KG1 (cell line): ENCODE measurements around the gene CLMN.
A peak's percentile ranks its signal among the peaks of the same experiment; 100 is the strongest.
"Not testable (repeated sequence)": the region's sequence is repeated elsewhere in the genome, so short reads cannot be mapped to it uniquely, and the experiment has no call there.

ENCODE experiments used
- DNase-seq: peaks from one replicate; lab custom pipeline; 2025; lab: John Stamatoyannopoulos, UW

The CLMN gene

GRCh38 chr14:95285566-95285965, 34.1 kb downstream of the CLMN start:
- DNase-seq, result no peak

- not testable (repeated sequence) for DNase-seq
Measured at GRCh38 chr14:95283802-95284201, 35.9 kb downstream of the CLMN start.

- not testable (repeated sequence) for DNase-seq
Measured at GRCh38 chr14:95282986-95283380, 36.7 kb downstream of the CLMN start.

DNA sequence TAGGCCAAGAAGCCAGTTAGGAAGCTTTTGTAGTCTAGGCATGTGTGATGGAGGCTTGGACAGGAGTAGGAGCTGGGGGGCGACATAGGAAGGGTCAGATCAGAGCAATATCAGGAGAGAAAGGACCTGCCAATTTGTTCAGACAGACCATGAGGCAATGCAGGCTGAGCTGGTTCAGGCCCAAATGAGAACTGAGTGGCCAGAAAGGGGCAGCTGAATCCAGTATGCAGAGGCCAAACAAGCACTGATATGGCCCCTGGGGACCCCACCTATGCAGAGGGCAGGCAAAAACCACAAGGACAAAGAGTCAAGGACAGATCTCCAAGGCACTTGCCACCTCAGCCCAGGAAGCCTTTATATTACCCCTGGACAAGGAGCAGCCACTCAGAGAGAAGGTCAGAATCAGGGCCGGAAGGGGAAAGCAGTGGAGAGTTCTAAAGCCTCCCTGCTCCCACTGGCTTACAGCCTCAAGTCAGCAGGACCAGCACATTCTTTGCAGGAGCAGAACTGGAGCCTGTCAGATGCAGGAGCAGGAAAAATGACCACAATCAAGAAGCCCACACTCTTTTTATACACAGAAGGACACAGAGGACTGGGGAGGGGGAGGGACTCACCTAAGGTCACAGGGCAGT, 37.2 kb downstream of the CLMN start:
- no peak for DNase-seq

DNA sequence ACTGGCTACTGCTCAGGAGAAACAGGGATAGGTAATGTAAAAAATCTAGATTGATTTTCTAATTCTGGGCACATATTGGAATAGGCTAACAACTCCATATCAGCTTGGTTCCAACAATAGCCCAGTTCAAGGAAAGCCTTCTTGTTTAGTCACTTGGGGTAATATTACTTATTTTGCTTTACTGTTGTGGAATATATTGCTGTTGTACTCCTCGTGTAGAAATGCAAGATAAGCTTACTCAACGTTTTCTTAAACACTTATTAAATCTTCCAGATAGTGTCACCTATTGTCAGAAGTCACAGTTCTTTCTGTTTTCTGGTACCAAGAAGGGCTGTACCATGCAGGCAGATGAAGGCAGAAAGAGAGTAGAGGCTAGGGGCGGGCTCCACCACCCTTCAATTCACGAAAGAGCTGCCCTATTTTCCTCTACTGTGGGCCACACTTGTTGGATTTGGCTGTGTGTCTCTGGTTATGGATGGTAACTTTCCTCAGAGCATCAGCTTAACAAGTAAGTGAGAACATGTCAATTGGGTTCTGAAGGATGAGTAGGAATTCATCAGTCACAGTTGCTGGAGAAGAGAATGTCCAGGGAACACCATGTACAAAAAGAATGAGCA, 38.0 kb downstream of the CLMN start:
- DNase-seq, result no peak

GRCh38 chr14:95275494-95275893, 44.2 kb downstream of the CLMN start:
- DNase-seq, result no peak

DNA sequence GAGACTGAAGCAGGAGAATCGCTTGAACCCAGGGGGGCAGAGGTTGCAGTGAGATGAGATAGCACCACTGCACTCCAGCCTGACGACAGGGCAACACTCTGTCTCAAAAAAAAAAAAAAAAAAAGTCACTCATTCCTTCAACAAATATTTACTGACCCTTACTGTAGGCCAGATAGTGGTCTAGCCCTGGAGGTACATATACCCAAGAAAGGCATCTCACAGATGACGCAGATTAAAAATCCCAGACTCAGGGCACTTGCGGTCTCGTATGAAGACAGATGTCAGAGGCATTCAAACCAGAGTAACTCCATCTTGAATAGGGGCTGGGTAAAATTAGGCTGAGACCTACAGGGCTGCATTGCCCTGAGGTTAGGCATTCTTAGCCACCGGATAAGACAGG, 44.8 kb downstream of the CLMN start:
- no peak for DNase-seq

- no peak for DNase-seq
Measured at GRCh38 chr14:95274279-95274678, 45.4 kb downstream of the CLMN start.

DNA sequence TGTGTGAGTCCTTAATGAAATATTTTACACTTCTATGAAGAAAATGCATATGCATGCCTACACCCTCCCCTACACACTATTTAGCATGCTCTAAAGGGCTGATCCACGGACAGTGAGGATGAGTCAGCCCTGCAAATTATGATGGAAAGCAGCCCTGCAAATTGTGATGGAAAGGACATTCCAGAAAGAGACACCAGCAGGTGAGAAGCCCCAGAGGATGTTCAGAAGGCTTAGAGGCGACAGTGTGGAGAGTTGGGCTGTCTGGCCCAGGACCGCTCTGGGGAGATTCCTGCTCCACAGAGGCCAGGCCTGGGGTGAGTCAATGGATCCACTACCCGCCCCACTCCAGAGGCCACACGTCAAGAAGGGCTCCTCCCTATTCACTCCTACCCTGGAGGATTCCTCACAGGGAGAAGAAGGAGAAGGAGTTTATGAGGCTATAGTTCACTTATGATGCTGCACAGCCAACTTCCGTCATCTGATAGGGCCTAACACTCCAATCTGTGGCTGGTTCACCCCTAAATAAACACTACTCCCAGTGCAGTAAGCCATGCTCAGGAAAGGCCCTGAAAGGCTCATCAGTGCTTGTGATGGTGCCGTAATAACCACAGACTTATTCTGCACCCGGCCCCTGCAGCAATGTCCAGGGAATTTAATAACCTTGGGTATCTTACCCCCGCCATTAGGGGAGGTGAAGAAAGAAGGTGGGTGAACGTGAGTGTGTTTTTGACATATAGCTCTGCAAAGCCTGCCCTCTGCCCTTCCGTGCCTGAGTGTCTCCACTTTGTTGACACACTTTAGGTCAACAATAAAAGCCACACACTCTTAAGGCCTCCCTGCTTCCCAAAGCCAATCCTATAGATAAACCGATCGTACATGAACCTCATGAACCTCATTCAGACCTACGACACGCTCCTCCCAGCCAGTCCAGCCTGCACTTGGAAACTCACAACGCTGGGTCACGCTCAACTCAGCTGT, 46.4 kb downstream of the CLMN start:
- DNase-seq, result no peak

DNA sequence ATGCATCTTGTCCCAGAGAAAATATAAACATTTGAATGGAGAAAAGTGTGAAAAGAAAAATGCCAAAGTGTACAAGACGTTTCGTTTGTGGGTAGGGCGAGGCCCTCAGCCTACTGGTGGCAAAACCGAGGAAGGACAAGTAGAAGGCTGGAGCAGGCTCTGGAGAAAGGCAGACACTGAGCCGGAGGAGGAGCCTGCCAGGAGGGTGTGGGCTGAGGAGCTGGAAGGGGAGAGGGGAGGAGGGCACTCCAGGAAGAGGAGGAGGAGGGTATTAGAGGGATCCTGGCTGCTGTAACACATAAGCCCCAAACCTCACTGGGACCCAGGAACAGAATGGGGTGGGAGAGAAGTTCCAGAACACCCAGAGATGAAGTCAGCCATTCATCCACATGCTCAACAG, 47.7 kb downstream of the CLMN start:
- no peak for DNase-seq

- DNase-seq, result no peak
Measured at GRCh38 chr14:95270203-95270602, 49.5 kb downstream of the CLMN start.

DNA sequence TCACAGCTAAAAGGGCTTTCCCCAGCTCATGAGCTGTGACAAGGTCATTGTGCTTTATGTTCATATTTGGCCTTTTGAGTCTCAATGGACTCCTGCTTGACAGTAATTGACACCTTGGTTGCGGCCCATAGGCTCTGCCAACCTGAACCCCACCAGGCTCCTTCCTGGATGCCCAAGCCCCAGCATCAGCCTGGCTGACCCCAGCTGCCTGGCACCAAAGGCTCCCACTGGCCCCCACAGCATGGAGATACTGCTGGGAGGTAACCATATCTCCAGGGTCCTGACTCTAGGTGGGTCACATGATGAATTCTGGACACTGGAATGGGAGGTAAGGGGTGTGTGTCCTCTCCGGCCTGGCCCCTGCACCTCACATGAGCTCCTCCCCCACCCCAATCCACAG, 50.2 kb downstream of the CLMN start:
- DNase-seq, result no peak

DNA sequence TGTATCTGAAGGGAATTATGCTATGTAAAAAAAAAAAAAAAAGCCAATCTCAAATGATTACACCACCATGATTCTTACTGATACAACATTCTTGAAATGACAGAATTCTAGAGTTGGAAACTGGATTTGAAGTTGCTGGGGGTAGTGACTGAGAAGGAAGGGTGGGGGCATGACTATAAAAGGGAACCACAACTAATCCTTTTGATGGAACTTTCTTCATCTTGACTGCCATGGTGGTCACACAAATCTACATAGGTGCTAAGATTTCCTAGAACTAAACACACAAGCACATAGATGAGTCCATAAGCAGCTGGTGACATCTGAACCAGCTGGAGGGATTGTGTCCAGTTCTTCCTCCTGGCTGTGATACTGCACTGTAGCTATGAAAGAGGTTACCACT, 51.4 kb downstream of the CLMN start:
- DNase-seq, result no peak

GRCh38 chr14:95267306-95267705, 52.4 kb downstream of the CLMN start:
- DNase-seq, result no peak

- DNase-seq, result peak; percentile 14
Measured at GRCh38 chr14:95265106-95266094, 54.3 kb downstream of the CLMN start.

DNA sequence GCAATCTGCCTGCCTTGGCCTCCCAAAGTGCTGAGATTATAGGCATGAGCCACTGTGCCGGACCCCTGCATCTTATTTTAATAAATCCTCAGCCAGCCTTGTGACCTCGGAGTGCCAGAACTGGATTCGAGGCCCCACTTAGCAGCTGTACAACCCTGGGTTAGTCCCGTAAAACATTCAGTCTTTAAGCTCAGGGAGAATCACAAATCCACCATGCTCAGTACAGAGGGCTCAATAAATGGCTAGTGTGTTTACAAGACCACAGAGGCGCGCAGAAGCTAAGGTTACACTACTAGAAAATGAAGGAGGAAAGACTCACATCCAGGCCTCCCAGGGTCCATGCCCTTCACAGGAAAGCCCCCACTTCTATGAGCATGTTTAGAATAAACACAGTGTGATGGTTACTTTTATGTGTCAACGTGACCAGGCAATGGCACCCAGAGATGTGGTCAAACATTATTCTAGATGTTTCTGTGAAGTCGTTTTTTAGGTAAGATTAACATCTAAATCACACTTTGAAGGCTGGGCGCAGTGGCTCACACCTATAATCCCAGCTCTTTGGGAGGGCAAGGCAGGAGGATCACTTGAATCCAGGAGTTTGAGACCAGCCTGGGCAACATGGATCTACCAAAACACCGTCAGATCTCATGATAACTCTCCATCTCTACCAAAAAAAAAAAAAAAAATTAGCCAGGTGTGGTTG, 55.3 kb downstream of the CLMN start:
- DNase-seq, result no peak

GRCh38 chr14:95263527-95264231, 56.0 kb downstream of the CLMN start:
- DNase-seq, result no peak

- DNase-seq, result no peak
Measured at GRCh38 chr14:95262511-95262891, 57.2 kb downstream of the CLMN start.

- DNase-seq, result no peak
Measured at GRCh38 chr14:95261616-95262510, 57.8 kb downstream of the CLMN start.
